Neural progenitor cell (in vitro differentiated cells): ENCODE measurements around the gene RHOBTB3.
"Not testable (repeated sequence)": the region's sequence is repeated elsewhere in the genome, so short reads cannot be mapped to it uniquely, and the experiment has no call there.

Source experiments
- CTCF ChIP-seq: fragments of 200-600 bp; sonication (generic); IDR thresholded peaks from 2 replicates; pipeline ENCODE4 v1.5.1; 2017; ENCODE audit warnings: antibody characterized with exemption, mild to moderate bottlenecking
- EZH2 ChIP-seq: fragments of 200-600 bp; sonication (generic); IDR thresholded peaks from 2 replicates; pipeline ENCODE4 v1.6.1; 2017; ENCODE audit warnings: antibody characterized with exemption, mild to moderate bottlenecking, moderate library complexity
- EZH2phosphoT487 ChIP-seq: fragments of 200-600 bp; sonication (generic); IDR thresholded peaks from 2 replicates; pipeline ENCODE4 v1.6.1; 2017; ENCODE audit warnings: antibody characterized with exemption

GRCh38 chr5:95811126-95811423 lies 79.9 kb downstream of the RHOBTB3 start:
- TF ChIP-seq CTCF, EZH2, EZH2phosphoT487: not testable (repeated sequence)
